ENCODE data around the gene RABGAP1L. TPM values are rescaled to one million over a fixed set of nuclear protein-coding genes. Genes with fewer than 3 reads are reported as not detected.
A peak's percentile ranks its signal among the peaks of the same experiment; 100 is the strongest.

The RABGAP1L gene
- polyA plus RNA-seq, 1 donor (not counting 4 experiments of a cell fraction or from before 2014, with no cell fraction given), result 24.2 TPM

GRCh38 chr1:174976436-174977108 is 817.3 kb downstream of the RABGAP1L start:
- H3K4me2 ChIP-seq (ENCODE audit: control insufficient read depth, extremely low read depth, insufficient read depth, low read depth, low read length), result peak overlapping the region; percentile 53
- H3K4me1 ChIP-seq (ENCODE audit: control insufficient read depth, extremely low read depth, insufficient read depth, low read length), result peaks cover 22% of the 10 kb centered on the region
- no peaks in the 10 kb centered on the region for H3K9me1 ChIP-seq (ENCODE audit: control insufficient read depth, extremely low read depth, insufficient read depth, low read length)
- dilution Hi-C loops (cut with MboI; ENCODE audit: extremely low pct_ligation_motif_present, low sequenced_read_pairs), result no loop called here
- H3K27ac ChIP-seq (ENCODE audit: control insufficient read depth, insufficient read depth, low read length), result peak overlapping the region; percentile 76
- no peak overlapping the region for H3K4me3 ChIP-seq (ENCODE audit: control insufficient read depth in 2 of 3, extremely low read depth in 1 of 3, insufficient read depth in 2 of 3, low read depth in 1 of 3, low read length in 3 of 3)
- H3K79me2 ChIP-seq (ENCODE audit: control insufficient read depth, insufficient read depth, low read length), result no peaks in the 10 kb centered on the region
- TF ChIP-seq EZH2 (IDR thresholded peaks at IDR 0.05; ENCODE audit: low read length) (no peak), CTCF (optimal IDR thresholded peaks at IDR 0.05 in 1 of 3, IDR thresholded peaks at IDR 0.05 in 1 of 3, conservative IDR thresholded peaks at IDR 0.05 in 1 of 3; ENCODE audit: extremely low read depth in 1 of 3, insufficient read depth in 2 of 3, low read length in 3 of 3) (no peak)
- no peaks in the 10 kb centered on the region for H3K9me3 ChIP-seq (ENCODE audit: control insufficient read depth, low read depth, low read length)
- DNase-seq (ENCODE audit: low read depth, low spot score) (no peak), FAIRE-seq (peak; percentile 86)
- H3K27me3 ChIP-seq (ENCODE audit: control insufficient read depth, extremely low read depth, insufficient read depth, low read length), result no peaks in the 10 kb centered on the region
- no peaks in the 10 kb centered on the region for H4K20me1 ChIP-seq (ENCODE audit: control insufficient read depth, extremely low read depth, insufficient read depth, low read length)
- H3K9ac ChIP-seq (ENCODE audit: control insufficient read depth, extremely low read depth, insufficient read depth, low read length), result peak overlapping the region; percentile 53
- no peaks in the 10 kb centered on the region for H3K36me3 ChIP-seq (ENCODE audit: control insufficient read depth in 2 of 2, extremely low read depth in 1 of 2, insufficient read depth in 2 of 2, low read length in 2 of 2)
- peak overlapping the region; percentile 53 for H2AFZ ChIP-seq (ENCODE audit: control insufficient read depth, low read length)

GRCh38 chr1:174982971-174983689 is 823.8 kb downstream of the RABGAP1L start:
- no peaks in the 10 kb centered on the region for H4K20me1 ChIP-seq (ENCODE audit: control insufficient read depth, extremely low read depth, insufficient read depth, low read length)
- no peak for DNase-seq (ENCODE audit: low read depth, low spot score)
- FAIRE-seq, result no peak
- no peaks in the 10 kb centered on the region for H3K4me1 ChIP-seq (ENCODE audit: control insufficient read depth, extremely low read depth, insufficient read depth, low read length)
- no peak overlapping the region for H2AFZ ChIP-seq (ENCODE audit: control insufficient read depth, low read length)
- no peaks in the 10 kb centered on the region for H3K9me3 ChIP-seq (ENCODE audit: control insufficient read depth, low read depth, low read length)
- H3K4me3 ChIP-seq (ENCODE audit: control insufficient read depth in 2 of 3, extremely low read depth in 1 of 3, insufficient read depth in 2 of 3, low read depth in 1 of 3, low read length in 3 of 3), result no peak overlapping the region
- no peak overlapping the region for H3K9ac ChIP-seq (ENCODE audit: control insufficient read depth, extremely low read depth, insufficient read depth, low read length)
- dilution Hi-C loops (cut with MboI; ENCODE audit: extremely low pct_ligation_motif_present, low sequenced_read_pairs), result no loop called here
- H3K4me2 ChIP-seq (ENCODE audit: control insufficient read depth, extremely low read depth, insufficient read depth, low read depth, low read length), result no peak overlapping the region
- no peak overlapping the region for H3K27ac ChIP-seq (ENCODE audit: control insufficient read depth, insufficient read depth, low read length)
- no peaks in the 10 kb centered on the region for H3K27me3 ChIP-seq (ENCODE audit: control insufficient read depth, extremely low read depth, insufficient read depth, low read length)
- peaks cover 0 to 3% of the 10 kb centered on the region in 2 experiments for H3K36me3 ChIP-seq (ENCODE audit: control insufficient read depth in 2 of 2, extremely low read depth in 1 of 2, insufficient read depth in 2 of 2, low read length in 2 of 2)
- H3K9me1 ChIP-seq (ENCODE audit: control insufficient read depth, extremely low read depth, insufficient read depth, low read length), result no peaks in the 10 kb centered on the region
- TF ChIP-seq EZH2 (IDR thresholded peaks at IDR 0.05; ENCODE audit: low read length) (no peak), CTCF (optimal IDR thresholded peaks at IDR 0.05 in 1 of 3, IDR thresholded peaks at IDR 0.05 in 1 of 3, conservative IDR thresholded peaks at IDR 0.05 in 1 of 3; ENCODE audit: extremely low read depth in 1 of 3, insufficient read depth in 2 of 3, low read length in 3 of 3) (peak in 2 of 3 experiments; percentile 44 to 48)
- H3K79me2 ChIP-seq (ENCODE audit: control insufficient read depth, insufficient read depth, low read length), result no peaks in the 10 kb centered on the region

All from keratinocyte (primary cell).